ENCODE data around the gene OR4N5.
"Not testable (repeated sequence)": the region's sequence is repeated elsewhere in the genome, so short reads cannot be mapped to it uniquely, and the experiment has no call there.

The OR4N5 gene

GRCh38 chr14:20174205-20174604 lies 35.6 kb downstream of the OR4N5 start:
- H3K9me3 Mint-ChIP-seq: not testable (repeated sequence)

GRCh38 chr14:20176330-20176729 lies 37.7 kb downstream of the OR4N5 start:
- no peak overlapping the region for H3K27ac Mint-ChIP-seq (ENCODE audit: low read depth)
- no peaks in the 10 kb centered on the region for H3K9me3 Mint-ChIP-seq
- no peak overlapping the region for H3K4me3 Mint-ChIP-seq
- no peak for DNase-seq (ENCODE audit: low spot score in 2 of 2)
- no peaks in the 10 kb centered on the region for H3K36me3 Mint-ChIP-seq (ENCODE audit: insufficient read depth)
- H3K4me1 Mint-ChIP-seq: peaks cover 11% of the 10 kb centered on the region
- H3K27me3 Mint-ChIP-seq: peaks cover 37% of the 10 kb centered on the region
- ATAC-seq (replicated peaks; ENCODE audit: extremely low read depth, poor library complexity, severe bottlenecking): no peak

More at GRCh38 chr14:20174205-20174604, 35.6 kb downstream of the OR4N5 start:
- not testable (repeated sequence) for H3K27ac Mint-ChIP-seq (ENCODE audit: low read depth); H3K4me1 Mint-ChIP-seq; DNase-seq (ENCODE audit: low spot score in 2 of 2); H3K36me3 Mint-ChIP-seq (ENCODE audit: insufficient read depth); H3K4me3 Mint-ChIP-seq; ATAC-seq (replicated peaks; ENCODE audit: extremely low read depth, poor library complexity, severe bottlenecking)
- H3K27me3 Mint-ChIP-seq: peaks cover 36% of the 10 kb centered on the region

GRCh38 chr14:20177433-20177974 lies 38.9 kb downstream of the OR4N5 start:
- Mint-ChIP-seq H3K4me3 (no peak overlapping the region), H3K36me3 (ENCODE audit: insufficient read depth) (no peaks in the 10 kb centered on the region), H3K4me1 (peaks cover 11% of the 10 kb centered on the region), H3K27ac (ENCODE audit: low read depth) (no peak overlapping the region), H3K9me3 (no peaks in the 10 kb centered on the region), H3K27me3 (peaks cover 29% of the 10 kb centered on the region)
- ATAC-seq (replicated peaks; ENCODE audit: extremely low read depth, poor library complexity, severe bottlenecking): no peak
- DNase-seq (ENCODE audit: low spot score in 2 of 2): no peak

- DNase-seq (ENCODE audit: low spot score in 2 of 2) (no peak), ATAC-seq (replicated peaks; ENCODE audit: extremely low read depth, poor library complexity, severe bottlenecking) (no peak)
- Mint-ChIP-seq H3K4me1 (peaks cover 6% of the 10 kb centered on the region), H3K9me3 (no peaks in the 10 kb centered on the region), H3K27me3 (peaks cover 21% of the 10 kb centered on the region), H3K36me3 (ENCODE audit: insufficient read depth) (no peaks in the 10 kb centered on the region), H3K27ac (ENCODE audit: low read depth) (no peak overlapping the region), H3K4me3 (no peak overlapping the region)
Measured at GRCh38 chr14:20179218-20179617, 40.6 kb downstream of the OR4N5 start.

GRCh38 chr14:20179880-20180279 lies 41.3 kb downstream of the OR4N5 start:
- Mint-ChIP-seq H3K4me1 (peaks cover 6% of the 10 kb centered on the region), H3K27me3 (peaks cover 21% of the 10 kb centered on the region), H3K27ac (ENCODE audit: low read depth) (no peak overlapping the region), H3K4me3 (no peak overlapping the region), H3K36me3 (ENCODE audit: insufficient read depth) (no peaks in the 10 kb centered on the region), H3K9me3 (no peaks in the 10 kb centered on the region)
- DNase-seq (ENCODE audit: low spot score in 2 of 2) (no peak), ATAC-seq (replicated peaks; ENCODE audit: extremely low read depth, poor library complexity, severe bottlenecking) (no peak)

- DNase-seq (ENCODE audit: low spot score in 2 of 2) (no peak), ATAC-seq (replicated peaks; ENCODE audit: extremely low read depth, poor library complexity, severe bottlenecking) (no peak)
- no peaks in the 10 kb centered on the region for H3K36me3 Mint-ChIP-seq (ENCODE audit: insufficient read depth)
- peaks cover 25% of the 10 kb centered on the region for H3K27me3 Mint-ChIP-seq
- no peaks in the 10 kb centered on the region for H3K9me3 Mint-ChIP-seq
- H3K4me1 Mint-ChIP-seq: peaks cover 6% of the 10 kb centered on the region
- no peak overlapping the region for H3K4me3 Mint-ChIP-seq
- H3K27ac Mint-ChIP-seq (ENCODE audit: low read depth): no peak overlapping the region
Measured at GRCh38 chr14:20180486-20180885, 41.9 kb downstream of the OR4N5 start.

GRCh38 chr14:20184181-20184580 lies 45.6 kb downstream of the OR4N5 start:
- H3K27me3 Mint-ChIP-seq: peaks cover 35% of the 10 kb centered on the region
- H3K36me3 Mint-ChIP-seq (ENCODE audit: insufficient read depth): no peaks in the 10 kb centered on the region
- ATAC-seq (replicated peaks; ENCODE audit: extremely low read depth, poor library complexity, severe bottlenecking) (no peak), DNase-seq (ENCODE audit: low spot score in 2 of 2) (no peak)
- H3K4me1 Mint-ChIP-seq: peaks cover 6% of the 10 kb centered on the region
- no peak overlapping the region for H3K4me3 Mint-ChIP-seq
- no peaks in the 10 kb centered on the region for H3K9me3 Mint-ChIP-seq
- H3K27ac Mint-ChIP-seq (ENCODE audit: low read depth): no peak overlapping the region

- Mint-ChIP-seq H3K36me3 (ENCODE audit: insufficient read depth) (no peaks in the 10 kb centered on the region), H3K4me3 (no peak within 1 kb of the TSS), H3K9me3 (no peaks in the 10 kb centered on the region), H3K27ac (ENCODE audit: low read depth) (no peak within 1 kb of the TSS), H3K27me3 (peaks cover 31% of the 10 kb centered on the region), H3K4me1 (no peaks in the 10 kb centered on the region)
- ATAC-seq (replicated peaks; ENCODE audit: extremely low read depth, poor library complexity, severe bottlenecking) (no peak), DNase-seq (ENCODE audit: low spot score in 2 of 2) (no peak)
Measured at GRCh38 chr14:20190596-20190995, 52.0 kb downstream of the OR4N5 start, which contains the start of gene OR11G2. TSS of gene OR11G2 (plus strand) at chr14:20190896. CDS start at chr14:20197438, 6,542 bp downstream.

GRCh38 chr14:20191396-20191795 lies 52.8 kb downstream of the OR4N5 start:
- Mint-ChIP-seq H3K36me3 (ENCODE audit: insufficient read depth) (no peaks in the 10 kb centered on the region), H3K9me3 (no peaks in the 10 kb centered on the region), H3K4me3 (no peak overlapping the region), H3K27ac (ENCODE audit: low read depth) (no peak overlapping the region), H3K27me3 (peaks cover 23% of the 10 kb centered on the region), H3K4me1 (no peaks in the 10 kb centered on the region)
- DNase-seq (ENCODE audit: low spot score in 2 of 2): no peak
- ATAC-seq (replicated peaks; ENCODE audit: extremely low read depth, poor library complexity, severe bottlenecking): no peak

GRCh38 chr14:20194101-20194500 lies 55.5 kb downstream of the OR4N5 start:
- ATAC-seq (replicated peaks; ENCODE audit: extremely low read depth, poor library complexity, severe bottlenecking) (no peak), DNase-seq (ENCODE audit: low spot score in 2 of 2) (no peak)
- Mint-ChIP-seq H3K27ac (ENCODE audit: low read depth) (no peak overlapping the region), H3K27me3 (peaks cover 29% of the 10 kb centered on the region), H3K9me3 (no peaks in the 10 kb centered on the region), H3K4me1 (no peaks in the 10 kb centered on the region), H3K36me3 (ENCODE audit: insufficient read depth) (no peaks in the 10 kb centered on the region), H3K4me3 (no peak overlapping the region)

Measured in central memory CD8-positive, alpha-beta T cell (primary cell).